SIG-M5 (cell line): ENCODE data around the gene SPAG17.

Experiments used
- DNase-seq: peaks from one replicate; lab custom pipeline; 2025; lab: John Stamatoyannopoulos, UW

SPAG17 gene

GRCh38 chr1:118160806-118161205 is 24.2 kb downstream of the SPAG17 start:
- no peak for DNase-seq

GRCh38 chr1:118159569-118159968 is 25.5 kb downstream of the SPAG17 start:
- no peak for DNase-seq

GRCh38 chr1:118158924-118159323 is 26.1 kb downstream of the SPAG17 start:
- no peak for DNase-seq

- no peak for DNase-seq
Observed at GRCh38 chr1:118157506-118157905, 27.5 kb downstream of the SPAG17 start.

GRCh38 chr1:118155106-118155505 is 29.9 kb downstream of the SPAG17 start:
- no peak for DNase-seq

DNA sequence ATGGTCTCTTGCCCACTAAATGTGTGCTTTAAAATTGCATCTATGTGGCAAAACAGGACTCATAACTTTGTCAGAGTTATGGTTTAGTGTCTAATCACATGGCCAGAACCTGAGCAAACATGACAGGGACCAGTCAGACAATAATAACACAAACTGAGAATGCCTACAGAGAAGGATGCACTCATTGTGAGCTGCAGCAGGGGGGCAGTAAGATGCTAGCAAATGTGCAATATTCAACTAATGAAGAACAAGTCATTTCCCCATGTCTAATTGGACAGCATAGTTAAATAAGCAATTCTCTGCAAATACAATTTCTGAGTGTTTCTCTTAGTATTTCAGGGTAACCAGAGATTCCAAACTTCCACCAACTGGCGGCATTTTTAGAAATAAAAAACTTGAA is 30.8 kb downstream of the SPAG17 start:
- DNase-seq: no peak

- DNase-seq: no peak
Observed at GRCh38 chr1:118151312-118151937, 33.6 kb downstream of the SPAG17 start.

- no peak for DNase-seq
Observed at GRCh38 chr1:118149799-118150198, 35.2 kb downstream of the SPAG17 start.

- DNase-seq: no peak
Observed at GRCh38 chr1:118148034-118148433, 37.0 kb downstream of the SPAG17 start.

- DNase-seq: no peak
Observed at GRCh38 chr1:118147522-118147921, 37.5 kb downstream of the SPAG17 start.

DNA sequence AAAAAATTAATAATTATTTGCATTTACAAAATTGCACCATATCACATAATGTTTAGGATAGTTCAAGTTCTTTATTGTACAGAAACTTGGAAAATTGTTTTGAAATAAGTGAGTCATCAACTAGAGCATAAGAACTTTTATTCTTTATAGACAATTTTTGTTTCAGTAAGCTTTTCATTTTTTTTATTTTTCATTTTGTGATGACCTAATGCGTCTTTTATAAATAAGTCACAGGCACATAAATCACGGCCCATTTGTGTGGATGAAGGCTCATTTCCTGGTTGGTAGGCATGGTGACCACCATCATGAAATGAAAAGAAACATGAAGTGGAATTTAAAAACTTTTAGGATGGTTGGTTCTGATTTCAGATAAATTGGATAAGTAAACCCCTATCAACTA is 39.3 kb downstream of the SPAG17 start:
- DNase-seq: no peak

GRCh38 chr1:118144684-118145083 is 40.3 kb downstream of the SPAG17 start:
- DNase-seq: no peak

- DNase-seq: no peak
Observed at GRCh38 chr1:118143831-118144230, 41.2 kb downstream of the SPAG17 start.

DNA sequence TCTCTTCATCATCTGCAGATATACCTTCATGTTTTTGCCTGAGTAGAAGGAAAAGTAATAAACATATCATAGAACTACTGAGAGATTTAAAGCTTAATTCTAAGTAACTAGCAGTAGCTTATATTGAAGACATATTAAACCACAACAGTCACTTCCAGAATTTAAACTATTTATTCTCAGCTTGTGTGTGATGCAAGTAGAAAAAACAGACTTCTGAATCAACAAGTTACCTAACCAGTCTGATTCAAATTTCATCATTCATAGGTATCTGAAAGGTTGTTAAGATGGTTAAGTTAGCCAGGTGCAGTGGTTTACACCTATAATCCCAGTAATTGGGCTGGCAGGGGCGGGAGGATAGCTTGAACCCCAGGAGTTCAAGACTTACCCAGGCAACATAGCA is 41.9 kb downstream of the SPAG17 start:
- DNase-seq: no peak

DNA sequence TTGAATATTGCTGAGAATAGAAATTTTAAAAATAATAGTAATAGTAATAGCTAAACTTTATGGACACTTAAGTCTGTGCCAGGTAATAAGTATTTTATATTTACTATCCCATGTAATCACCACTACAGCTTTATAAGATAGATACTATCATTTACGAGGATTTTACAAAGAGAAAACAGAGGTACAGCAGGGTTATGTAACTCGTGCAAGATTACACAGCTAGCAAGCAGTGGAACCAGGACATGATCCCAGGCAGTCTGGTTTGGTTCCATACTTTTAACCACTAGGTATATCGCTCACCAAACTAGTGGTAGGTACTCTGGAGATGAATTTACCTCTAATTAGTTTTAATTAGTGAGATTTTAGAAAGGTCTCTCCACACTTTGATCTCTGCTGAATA is 42.5 kb downstream of the SPAG17 start:
- DNase-seq: no peak

DNA sequence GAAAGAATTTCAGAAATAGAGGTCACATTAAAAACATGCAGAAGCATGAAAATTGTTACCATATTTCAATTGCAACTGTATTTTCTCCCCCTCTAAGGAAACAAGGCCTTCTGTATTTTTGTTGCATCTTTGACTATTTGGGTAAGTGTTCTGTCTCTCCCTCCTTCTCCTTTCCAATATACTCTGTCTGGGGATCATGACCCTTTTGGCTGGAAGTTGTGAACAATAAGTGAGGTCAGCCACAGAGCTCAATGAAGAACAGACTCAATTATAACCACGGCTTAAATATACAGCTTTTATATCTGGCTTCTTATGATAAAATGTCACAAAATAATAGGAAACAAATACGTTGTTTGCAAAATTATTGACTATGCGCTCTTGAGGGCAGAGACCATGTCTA is 47.1 kb downstream of the SPAG17 start:
- no peak for DNase-seq

GRCh38 chr1:118136187-118136941 is 48.7 kb downstream of the SPAG17 start:
- no peak for DNase-seq

DNA sequence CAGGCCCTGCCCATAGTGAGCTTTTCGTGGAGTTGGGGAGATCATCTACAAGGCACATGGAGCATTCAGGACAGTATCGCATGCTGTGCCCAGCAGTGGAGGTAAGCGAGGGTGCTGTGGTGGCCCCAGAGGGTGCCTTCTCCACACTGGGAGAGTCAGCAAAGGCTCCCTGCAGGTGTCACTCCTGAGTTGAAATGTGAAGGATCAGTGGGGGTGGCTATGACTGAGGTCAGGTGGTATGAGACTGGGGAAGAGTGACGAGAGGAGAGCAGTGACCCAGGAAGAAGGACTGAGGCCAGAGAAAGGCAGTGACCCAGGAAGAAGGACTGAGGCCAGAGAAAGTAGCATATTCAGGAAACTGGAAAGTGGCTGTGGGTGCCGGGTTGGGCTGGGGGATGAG is 53.0 kb downstream of the SPAG17 start:
- DNase-seq: no peak

DNA sequence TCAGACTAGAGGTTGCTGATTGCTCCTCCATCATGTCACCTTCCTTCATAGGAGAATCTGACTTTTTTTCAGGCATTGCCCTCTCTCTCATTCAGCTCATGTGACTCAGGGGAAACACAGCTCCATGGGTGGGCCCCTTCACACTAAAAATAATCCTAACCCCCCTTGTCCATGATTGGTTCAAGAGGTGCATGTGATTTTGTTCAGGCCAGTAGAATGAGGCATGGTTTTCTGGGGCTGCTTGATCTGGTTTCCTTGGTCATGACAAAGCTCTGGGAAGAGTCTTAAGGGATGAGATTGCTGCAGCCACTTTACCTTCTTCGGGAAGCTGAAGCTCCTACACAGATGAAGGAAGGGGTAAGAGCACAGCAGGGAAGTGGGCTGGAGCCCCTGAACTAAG is 56.3 kb downstream of the SPAG17 start:
- no peak for DNase-seq

GRCh38 chr1:118124064-118124463 is 61.0 kb downstream of the SPAG17 start:
- DNase-seq: no peak

- DNase-seq: no peak
Observed at GRCh38 chr1:118123116-118123839, 61.8 kb downstream of the SPAG17 start.

DNA sequence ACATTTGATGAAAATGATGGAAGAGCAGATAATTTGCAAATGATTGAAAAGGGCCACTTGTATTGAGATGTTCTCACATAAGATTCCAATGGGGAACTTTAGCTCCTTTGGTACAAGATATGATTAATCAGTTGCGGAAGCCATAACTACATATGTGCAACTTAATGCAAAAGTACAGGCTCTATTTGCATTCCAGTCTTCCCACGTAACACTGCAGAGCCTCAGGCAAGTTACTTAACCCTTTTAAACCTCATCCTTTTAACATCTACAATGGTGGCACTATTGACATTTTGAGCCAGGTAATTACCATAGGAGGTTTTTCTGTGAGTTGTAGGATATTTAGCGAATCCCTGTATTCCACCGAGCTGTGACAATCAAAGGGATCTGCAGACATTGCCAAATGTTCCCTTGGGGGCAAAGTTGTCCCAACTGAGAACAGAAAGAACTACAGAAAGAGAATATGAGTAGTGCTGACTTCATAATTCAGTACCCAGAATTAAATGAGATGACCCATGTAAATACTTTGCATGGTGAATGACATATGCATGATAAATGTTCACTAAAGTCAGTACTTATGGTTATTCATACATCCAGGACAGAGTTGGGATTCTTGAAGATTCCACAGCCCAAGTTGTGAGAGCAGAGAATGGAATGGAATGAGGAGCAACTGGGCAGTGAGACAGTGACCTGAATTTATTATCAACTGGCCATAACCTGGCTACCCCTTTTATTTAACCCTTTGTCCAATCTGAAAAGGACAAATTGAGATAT is 62.6 kb downstream of the SPAG17 start:
- DNase-seq: no peak
